Thyroid gland (tissue), 4 donors: ENCODE data around the gene ANKRD29.

Experiments
- CTCF ChIP-seq, 6 experiments: fragments of 200-600 bp in 3 of 6; fragments of 450-650 bp in 3 of 6; sonication (generic) in 3 of 6; IDR thresholded peaks; one replicate each; pipeline ENCODE4 v1.5.1; 2016 to 2019; ENCODE audit warnings: antibody characterized with exemption in 6 of 6, mild to moderate bottlenecking in 2 of 6, inconsistent platforms in 1 of 6, moderate library complexity in 1 of 6
- POLR2A ChIP-seq, 2 donors: fragments of 450-650 bp; IDR thresholded peaks; one replicate each; pipeline ENCODE4 v1.6.1; 2017; ENCODE audit warnings: antibody characterized with exemption in 2 of 2, mild to moderate bottlenecking in 2 of 2, moderate library complexity in 1 of 2

DNA sequence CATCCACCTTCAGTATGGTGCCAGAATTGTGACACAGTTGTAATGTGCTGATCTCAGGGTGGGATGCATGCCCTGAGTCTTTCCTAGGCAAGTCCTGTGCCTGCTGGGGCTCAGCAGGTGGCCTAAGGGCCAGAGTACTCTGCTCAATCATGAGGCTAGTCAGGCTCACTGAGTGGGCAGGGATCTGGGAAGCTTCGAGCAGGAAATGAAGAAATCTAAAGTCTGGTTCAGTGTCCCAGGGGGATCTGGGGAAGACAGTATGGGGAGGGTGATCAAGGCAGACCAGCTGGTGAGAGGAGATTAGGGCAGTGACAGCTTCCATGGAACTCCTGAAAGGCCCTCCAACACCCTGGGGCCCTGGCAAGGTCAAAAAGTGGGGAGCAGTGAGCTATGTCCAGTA, 8.9 kb upstream of the ANKRD29 start:
- TF ChIP-seq CTCF (IDR thresholded peaks at IDR 0.05), result no peak
- TF ChIP-seq POLR2A (IDR thresholded peaks at IDR 0.05), result no peak
